Measurements from ENCODE around the gene DIDO1.

The DIDO1 gene

DNA sequence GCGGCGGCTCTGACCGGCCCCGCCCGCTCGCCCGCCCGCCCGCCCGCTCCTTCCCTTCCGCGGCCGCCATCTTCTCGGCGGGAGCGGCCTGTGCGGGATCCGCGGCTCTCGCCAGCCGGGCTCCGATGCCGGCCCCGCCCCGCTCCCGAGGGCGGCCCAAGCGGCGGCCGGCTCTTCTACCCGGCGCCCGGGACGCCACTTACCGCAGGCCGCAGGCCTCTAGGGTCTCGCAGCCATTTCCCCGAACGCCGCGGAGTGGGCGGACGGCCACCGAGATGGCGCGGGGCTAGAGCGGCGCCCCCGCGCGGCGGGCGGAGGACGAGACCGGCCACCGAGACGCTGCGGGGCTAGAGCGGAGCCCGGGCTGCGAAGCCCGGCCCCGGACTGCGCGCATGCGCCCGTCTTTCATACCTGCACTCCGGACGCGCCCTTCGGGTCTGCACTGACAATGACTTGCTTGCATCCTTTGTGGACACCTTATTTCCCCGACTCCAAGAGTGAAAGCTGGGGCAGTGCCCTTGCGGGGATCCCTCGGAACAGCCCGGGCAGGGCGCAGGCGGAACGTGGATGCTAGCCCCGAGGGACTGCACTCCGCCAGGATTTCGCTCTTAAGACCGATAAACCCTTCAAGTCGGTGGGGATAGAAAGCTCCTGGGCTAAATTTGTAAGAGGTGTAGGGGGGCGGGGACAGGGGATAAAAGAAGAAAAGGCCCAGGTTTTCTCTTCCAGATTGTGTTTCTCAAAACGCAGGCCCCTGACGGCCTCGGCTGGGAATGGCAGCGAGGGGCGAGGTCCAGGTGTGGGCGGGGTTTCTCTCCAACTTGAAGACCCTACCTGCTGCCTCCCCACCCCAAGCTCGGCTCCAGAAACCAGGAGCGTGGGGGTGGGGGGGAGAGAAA, at the start of gene DIDO1:
Gene DIDO1 (minus strand): TSS at position 277 of the 899 bp plus-strand sequence.
- Mint-ChIP-seq H3K27me3 (no peaks in the 10 kb centered on the region), H3K4me1 (peaks cover 78% of the 10 kb centered on the region), H3K4me3 (peak within 1 kb of the TSS; percentile 97), H3K36me3 (peaks cover 26% of the 10 kb centered on the region), H3K27ac (peak within 1 kb of the TSS; percentile 95), H3K9me3 (no peaks in the 10 kb centered on the region)
- CTCF ChIA-PET: interaction anchor here (0.9 to 5.8 kb wide), 6 partner anchors 8 to 46 kb away, joined by 3 to 34 read pairs (median 8); partner anchors contain the start of gene GID8
- peak; percentile 91 for DNase-seq

GRCh38 chr20:62975251-62975760, 49.0 kb upstream of the DIDO1 start:
- no peaks in the 10 kb centered on the region for H3K36me3 Mint-ChIP-seq
- no peaks in the 10 kb centered on the region for H3K9me3 Mint-ChIP-seq
- no peak for DNase-seq
- no peak overlapping the region for H3K27ac Mint-ChIP-seq
- H3K4me1 Mint-ChIP-seq: peaks cover 49% of the 10 kb centered on the region
- H3K27me3 Mint-ChIP-seq: peaks cover 98% of the 10 kb centered on the region
- no peak overlapping the region for H3K4me3 Mint-ChIP-seq
- CTCF ChIA-PET: interaction anchor here (0.9 kb wide), 1 partner anchor 59 kb away, joined by 3 read pairs; no protein-coding TSS in a partner anchor

GRCh38 chr20:62972845-62973745, 46.8 kb upstream of the DIDO1 start:
- Mint-ChIP-seq H3K36me3 (no peaks in the 10 kb centered on the region), H3K9me3 (no peaks in the 10 kb centered on the region), H3K4me1 (peaks cover 30% of the 10 kb centered on the region), H3K27ac (no peak overlapping the region), H3K4me3 (no peak overlapping the region), H3K27me3 (peaks cover 86% of the 10 kb centered on the region)
- CTCF ChIA-PET: interaction anchor here (0.6 to 1.6 kb wide), 21 partner anchors 8 to 251 kb away, joined by 3 to 19 read pairs (median 3); no protein-coding TSS in a partner anchor
- DNase-seq: no peak

DNA sequence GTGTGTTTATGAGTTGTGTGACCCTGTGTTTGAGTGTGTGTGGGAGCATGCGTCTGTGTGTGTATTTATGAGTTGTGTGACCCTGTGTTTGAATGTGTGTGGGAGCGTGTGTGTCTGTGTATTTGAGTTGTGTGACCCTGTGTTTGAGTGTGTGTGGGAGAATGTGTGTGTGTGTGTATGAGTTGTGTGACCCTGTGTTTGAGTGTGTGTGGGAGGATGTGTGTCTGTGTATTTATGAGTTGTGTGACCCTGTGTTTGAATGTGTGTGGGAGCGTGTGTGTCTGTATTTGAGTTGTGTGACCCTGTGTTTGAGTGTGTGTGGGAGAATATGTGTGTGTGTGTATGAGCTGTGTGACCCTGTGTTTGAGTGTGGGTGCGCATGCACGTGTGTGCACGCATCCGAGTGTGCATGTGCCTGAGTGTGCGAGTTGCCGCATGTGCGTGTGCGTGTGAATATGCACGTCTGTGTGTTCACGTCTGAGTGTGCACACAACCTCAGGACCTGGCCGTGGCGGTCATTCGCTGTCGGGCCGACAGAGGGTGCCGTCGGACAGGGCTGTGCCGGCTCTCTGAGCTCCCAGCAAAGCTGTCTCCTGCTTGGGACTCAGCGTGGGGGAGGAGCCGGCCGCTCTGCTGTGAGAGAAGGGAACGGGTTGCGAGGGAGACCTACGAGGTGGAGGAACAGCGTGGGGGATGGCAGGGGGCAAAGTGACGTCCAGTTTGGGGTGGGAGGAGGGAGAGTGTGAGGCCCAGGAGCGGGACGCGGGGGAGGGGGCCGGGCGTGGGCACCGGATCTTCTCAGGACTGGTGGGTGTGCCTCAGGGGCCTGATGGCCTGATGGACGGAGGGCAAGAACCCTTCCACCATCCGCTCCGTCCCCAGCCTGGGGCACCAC, 45.9 kb upstream of the DIDO1 start:
- DNase-seq: peak; percentile 92
- Mint-ChIP-seq H3K4me1 (peaks cover 21% of the 10 kb centered on the region), H3K36me3 (no peaks in the 10 kb centered on the region), H3K27me3 (peaks cover 81% of the 10 kb centered on the region), H3K4me3 (no peak overlapping the region), H3K27ac (peak overlapping the region; percentile 11), H3K9me3 (no peaks in the 10 kb centered on the region)
- CTCF ChIA-PET: interaction anchor here (0.6 to 1.6 kb wide), 22 partner anchors 9 to 252 kb away, joined by 3 to 19 read pairs (median 3); no protein-coding TSS in a partner anchor

- peaks cover 15% of the 10 kb centered on the region for H3K4me1 Mint-ChIP-seq
- H3K27ac Mint-ChIP-seq: peak overlapping the region; percentile 11
- no peak for DNase-seq
- peaks cover 80% of the 10 kb centered on the region for H3K27me3 Mint-ChIP-seq
- CTCF ChIA-PET: interaction anchor here (1.3 to 2.0 kb wide), 4 partner anchors 8 to 38 kb away, joined by 3 to 12 read pairs (median 4); no protein-coding TSS in a partner anchor
- no peaks in the 10 kb centered on the region for H3K36me3 Mint-ChIP-seq
- H3K9me3 Mint-ChIP-seq: no peaks in the 10 kb centered on the region
- H3K4me3 Mint-ChIP-seq: no peak overlapping the region
Measured at GRCh38 chr20:62971211-62971949, 45.1 kb upstream of the DIDO1 start.

DNA sequence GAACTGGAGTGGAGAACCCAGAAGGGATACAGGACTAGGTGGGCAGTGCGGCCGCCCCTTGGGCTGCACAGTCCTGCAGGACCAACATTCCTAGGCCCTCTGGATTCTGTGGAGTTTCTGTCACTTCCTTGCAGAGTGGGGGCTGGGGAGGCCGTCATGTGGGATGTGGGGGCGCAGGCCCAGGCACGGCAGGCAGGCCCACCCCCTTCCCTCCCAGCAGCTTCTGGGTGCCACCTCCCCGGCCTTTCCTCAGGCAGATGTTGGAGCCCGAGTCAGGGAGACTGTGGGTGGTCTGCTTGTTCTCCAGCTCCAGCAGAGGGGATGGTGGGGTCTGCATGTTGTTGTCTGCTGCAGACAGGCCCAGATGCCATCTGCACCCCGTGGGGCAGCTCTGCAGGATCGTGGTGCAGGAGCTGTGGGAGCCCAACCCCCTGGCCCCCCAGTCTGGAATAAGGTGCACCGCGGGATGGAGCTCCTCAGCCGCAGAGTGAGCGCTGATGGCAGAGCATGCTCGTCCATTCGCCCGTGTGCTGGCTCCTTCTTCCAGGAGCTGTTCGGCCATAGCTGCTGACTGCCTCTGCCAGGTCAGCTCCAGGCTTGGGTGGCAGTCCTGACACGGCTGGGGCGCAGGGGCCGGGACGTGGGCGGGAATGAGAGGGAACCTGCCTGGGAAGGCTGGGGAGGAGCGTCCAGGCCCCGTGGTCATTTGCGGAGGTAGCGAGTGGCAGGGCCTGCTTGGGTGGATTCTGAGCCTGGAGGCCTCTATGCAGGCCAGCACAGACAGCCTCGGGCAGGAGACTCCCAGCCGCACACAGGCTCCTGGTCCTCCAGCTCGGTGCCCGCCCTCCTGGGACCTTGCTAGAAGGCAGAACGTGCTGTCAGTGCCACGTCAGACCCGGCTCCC, 44.3 kb upstream of the DIDO1 start:
- Mint-ChIP-seq H3K27me3 (peaks cover 74% of the 10 kb centered on the region), H3K9me3 (no peaks in the 10 kb centered on the region), H3K27ac (no peak overlapping the region), H3K4me1 (peaks cover 12% of the 10 kb centered on the region), H3K4me3 (no peak overlapping the region), H3K36me3 (peaks cover 1% of the 10 kb centered on the region)
- DNase-seq: no peak
- CTCF ChIA-PET: interaction anchor here (0.8 to 2.0 kb wide), 5 partner anchors 9 to 96 kb away, joined by 3 to 12 read pairs (median 3); no protein-coding TSS in a partner anchor

DNA sequence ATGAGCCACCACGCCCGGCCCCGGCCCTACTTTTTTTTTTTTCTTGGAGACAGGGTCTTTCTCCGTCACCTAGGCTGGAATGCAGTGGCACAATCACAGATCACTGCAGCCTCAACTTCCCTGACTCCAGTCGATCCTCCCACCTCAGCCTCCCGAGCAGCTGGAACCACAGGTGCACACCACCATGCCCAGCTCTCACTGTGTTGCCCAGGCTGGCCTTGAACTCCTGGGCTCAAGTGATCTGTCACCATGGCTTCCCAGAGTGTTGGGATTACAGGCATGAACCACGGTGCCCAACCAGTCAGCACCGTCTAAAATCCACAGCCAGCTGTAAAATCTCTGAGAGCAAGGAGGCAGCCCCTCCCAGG, 43.6 kb upstream of the DIDO1 start:
- Mint-ChIP-seq H3K4me1 (peaks cover 12% of the 10 kb centered on the region), H3K36me3 (peaks cover 1% of the 10 kb centered on the region), H3K4me3 (no peak overlapping the region), H3K27ac (no peak overlapping the region), H3K27me3 (peaks cover 71% of the 10 kb centered on the region), H3K9me3 (no peaks in the 10 kb centered on the region)
- CTCF ChIA-PET: interaction anchor here (0.8 to 2.0 kb wide), 5 partner anchors 16 to 95 kb away, joined by 3 to 12 read pairs (median 3); no protein-coding TSS in a partner anchor
- DNase-seq: no peak

DNA sequence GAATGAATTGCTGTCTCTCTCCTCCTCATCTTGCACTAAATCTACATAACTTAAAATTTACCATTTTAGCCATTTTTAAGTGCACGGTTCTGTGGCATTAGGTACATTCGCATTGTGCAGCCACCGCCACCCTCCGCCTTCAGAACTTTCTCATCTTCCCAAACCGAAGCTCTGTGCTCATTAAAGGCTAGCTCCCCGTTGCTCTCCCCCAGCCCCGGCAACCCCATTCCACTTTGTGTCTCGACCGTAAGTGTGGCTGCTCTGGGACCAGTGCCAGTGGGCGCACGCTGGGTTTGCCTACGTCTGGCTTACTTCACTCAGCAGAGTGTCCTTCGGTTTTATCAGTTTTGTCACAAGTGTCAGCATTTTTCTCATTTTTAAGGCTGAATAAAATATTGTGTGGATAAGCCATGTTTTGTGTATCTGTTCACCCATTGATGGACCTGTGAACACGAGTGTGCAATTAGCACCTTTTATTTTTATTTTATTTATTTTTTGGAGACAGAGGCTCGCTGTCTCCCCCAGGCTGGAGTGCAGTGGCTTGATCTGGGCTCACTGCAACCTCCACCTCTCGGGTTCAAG, 43.0 kb upstream of the DIDO1 start:
- Mint-ChIP-seq H3K4me1 (peaks cover 12% of the 10 kb centered on the region), H3K36me3 (peaks cover 1% of the 10 kb centered on the region), H3K27ac (no peak overlapping the region), H3K27me3 (peaks cover 64% of the 10 kb centered on the region), H3K4me3 (no peak overlapping the region), H3K9me3 (no peaks in the 10 kb centered on the region)
- no peak for DNase-seq
- CTCF ChIA-PET: interaction anchor here (1.0 to 2.0 kb wide), 2 partner anchors 31 to 40 kb away, joined by 3 to 12 read pairs; no protein-coding TSS in a partner anchor

- CTCF ChIA-PET: no interaction called here
- peaks cover 12% of the 10 kb centered on the region for H3K4me1 Mint-ChIP-seq
- peaks cover 57% of the 10 kb centered on the region for H3K27me3 Mint-ChIP-seq
- H3K36me3 Mint-ChIP-seq: peaks cover 1% of the 10 kb centered on the region
- H3K4me3 Mint-ChIP-seq: no peak overlapping the region
- H3K9me3 Mint-ChIP-seq: no peaks in the 10 kb centered on the region
- no peak overlapping the region for H3K27ac Mint-ChIP-seq
- DNase-seq: no peak
Measured at GRCh38 chr20:62968378-62969178, 42.3 kb upstream of the DIDO1 start.

- Mint-ChIP-seq H3K27ac (no peak overlapping the region), H3K27me3 (peaks cover 50% of the 10 kb centered on the region), H3K36me3 (peaks cover 1% of the 10 kb centered on the region), H3K4me1 (peaks cover 12% of the 10 kb centered on the region), H3K4me3 (no peak overlapping the region), H3K9me3 (no peaks in the 10 kb centered on the region)
- CTCF ChIA-PET: no interaction called here
- no peak for DNase-seq
Measured at GRCh38 chr20:62967628-62968351, 41.5 kb upstream of the DIDO1 start.

Measured in activated naive CD4-positive, alpha-beta T cell treated with anti-CD3 and anti-CD28 coated beads, Interleukin-2, amount 10 ng/mL, durations not matched to agents 7 days and 5 days (primary cell).